Measurements from ENCODE around the gene KLRF1.

The KLRF1 gene

DNA sequence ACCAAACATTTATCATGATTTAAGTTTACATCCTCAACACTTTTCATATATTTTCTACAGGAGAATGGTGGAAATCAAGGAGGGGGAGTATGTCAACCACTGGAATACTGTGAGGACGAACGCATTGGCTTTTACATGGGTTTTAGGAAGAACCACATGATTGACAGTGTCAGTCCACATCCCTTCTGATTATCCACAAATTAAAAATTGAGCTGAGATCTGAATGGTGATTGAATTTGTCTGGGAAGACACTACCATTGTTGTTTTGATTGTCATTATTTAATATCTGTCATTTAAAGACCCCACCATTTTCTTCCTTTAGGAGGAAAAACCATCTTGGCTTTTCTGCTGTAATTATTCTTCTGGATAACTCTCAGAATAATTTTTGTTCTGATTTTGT, 31.3 kb upstream of the KLRF1 start:
- DNase-seq = no peak
- peak overlapping the region in 1 of 7 experiments; percentile 37 for H3K4me3 ChIP-seq (ENCODE audit: control insufficient read depth in 1 of 7, extremely low read depth in 1 of 7, insufficient read depth in 4 of 7, low read depth in 2 of 7, low read length in 6 of 7)
- ChIA-PET CTCF (interaction anchor here (5.3 to 10.7 kb wide), 2 partner anchors 18 to 42 kb away, joined by 37 to 437 read pairs; partner anchors contain the start of gene CD69), POLR2A (interaction anchor here (0.6 to 2.3 kb wide), 2 partner anchors 35 to 39 kb away, joined by 3 to 16 read pairs; partner anchors contain the start of gene CD69)
- peak overlapping the region in 1 of 2 experiments; percentile 65 for H3K27ac ChIP-seq (ENCODE audit: insufficient read depth in 1 of 2, low read depth in 1 of 2, low read length in 2 of 2, poor library complexity in 1 of 2, severe bottlenecking in 2 of 2)
- no peaks in the 10 kb centered on the region for H3K36me3 ChIP-seq (ENCODE audit: control insufficient read depth in 4 of 4, insufficient read depth in 4 of 4, low read length in 3 of 4)
- peaks cover 32 to 71% (median 52%) of the 10 kb centered on the region in 4 experiments for H3K4me1 ChIP-seq (ENCODE audit: control extremely low read depth in 1 of 4, control insufficient read depth in 4 of 4, insufficient read depth in 4 of 4, low read length in 3 of 4)
- WGBS (ENCODE audit: insufficient coverage) = no CpG with 5 or more reads among the region's 2 CpGs
- no peaks in the 10 kb centered on the region for H3K27me3 ChIP-seq (replicated peaks in 2 of 5; ENCODE audit: control insufficient read depth in 4 of 5, insufficient read depth in 5 of 5, low read length in 4 of 5)
- H3K9me3 ChIP-seq (ENCODE audit: control extremely low read depth in 1 of 5, control insufficient read depth in 4 of 5, insufficient read depth in 2 of 5, low read depth in 1 of 5, low read length in 4 of 5) = no peaks in the 10 kb centered on the region

- Histone ChIP-seq H3K36me3 (ENCODE audit: control insufficient read depth in 4 of 4, insufficient read depth in 4 of 4, low read length in 3 of 4) (no peaks in the 10 kb centered on the region), H3K9me3 (ENCODE audit: control extremely low read depth in 1 of 5, control insufficient read depth in 4 of 5, insufficient read depth in 2 of 5, low read depth in 1 of 5, low read length in 4 of 5) (no peaks in the 10 kb centered on the region), H3K4me1 (ENCODE audit: control extremely low read depth in 1 of 4, control insufficient read depth in 4 of 4, insufficient read depth in 4 of 4, low read length in 3 of 4) (peaks cover 32 to 67% (median 52%) of the 10 kb centered on the region in 4 experiments), H3K27me3 (replicated peaks in 2 of 5; ENCODE audit: control insufficient read depth in 4 of 5, insufficient read depth in 5 of 5, low read length in 4 of 5) (no peaks in the 10 kb centered on the region), H3K27ac (ENCODE audit: insufficient read depth in 1 of 2, low read depth in 1 of 2, low read length in 2 of 2, poor library complexity in 1 of 2, severe bottlenecking in 2 of 2) (peak overlapping the region in 1 of 2 experiments; percentile 65), H3K4me3 (ENCODE audit: control insufficient read depth in 1 of 7, extremely low read depth in 1 of 7, insufficient read depth in 4 of 7, low read depth in 2 of 7, low read length in 6 of 7) (peak overlapping the region in 2 of 7 experiments; percentile 6 to 37)
- POLR2A ChIA-PET = interaction anchor here (2.4 to 3.3 kb wide), 2 partner anchors 35 to 38 kb away, joined by 21 to 22 read pairs; partner anchors contain the start of gene CD69
- CTCF ChIA-PET = interaction anchor here (1.2 to 10.7 kb wide), 3 partner anchors 18 to 125 kb away, joined by 3 to 437 read pairs (median 37); partner anchors contain the start of gene CD69
- WGBS (ENCODE audit: insufficient coverage) = no CpG with 5 or more reads among the region's 5 CpGs
- DNase-seq = no peak
Observed at GRCh38 chr12:9796346-9796745, 30.9 kb upstream of the KLRF1 start.

- WGBS (ENCODE audit: insufficient coverage) = no CpG with 5 or more reads among the region's 7 CpGs
Observed at GRCh38 chr12:9796971-9797370, 30.3 kb upstream of the KLRF1 start.

DNA sequence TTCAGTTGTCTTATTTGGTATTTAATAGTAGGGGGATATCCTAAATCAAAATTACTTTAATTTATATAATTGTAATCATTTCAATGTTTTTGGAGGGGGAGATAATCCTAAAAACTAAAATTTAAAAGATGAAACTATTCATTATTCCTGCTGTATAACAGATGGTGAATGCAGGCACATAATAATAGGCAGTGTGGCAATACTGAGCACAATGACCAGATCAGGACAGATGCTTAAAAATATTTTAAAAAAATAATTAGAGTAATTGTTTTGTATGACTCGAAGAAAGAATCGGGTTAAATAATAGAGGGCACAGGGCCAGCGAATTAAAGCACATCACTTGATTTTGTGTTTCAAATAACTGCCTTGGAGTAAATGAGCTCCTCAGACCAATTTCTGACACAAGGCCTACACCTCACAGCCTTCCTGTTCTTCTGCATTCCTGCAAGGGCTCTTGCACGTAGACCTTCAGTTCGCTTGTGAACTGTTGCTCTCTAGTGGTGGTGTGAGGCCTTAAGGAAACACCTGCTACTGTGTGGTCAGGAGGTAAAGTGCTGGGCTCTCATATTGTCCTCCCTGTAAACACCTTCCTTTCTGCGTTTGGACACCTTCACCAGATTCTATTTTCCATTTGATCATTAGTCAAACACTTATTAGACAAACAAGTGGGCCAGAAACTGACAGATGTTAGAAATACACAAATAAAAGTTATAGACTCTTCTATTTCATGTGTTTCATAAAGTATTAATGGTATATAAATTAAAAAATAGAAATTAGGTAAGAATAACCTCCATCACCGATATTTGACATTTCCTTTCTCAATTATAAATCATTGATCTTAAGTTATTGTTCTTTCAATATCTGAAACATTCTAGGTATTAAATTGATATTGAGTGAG, 29.3 kb upstream of the KLRF1 start:
- peak overlapping the region in 1 of 2 experiments; percentile 27 for H3K27ac ChIP-seq (ENCODE audit: insufficient read depth in 1 of 2, low read depth in 1 of 2, low read length in 2 of 2, poor library complexity in 1 of 2, severe bottlenecking in 2 of 2)

More at GRCh38 chr12:9796971-9797370, 30.3 kb upstream of the KLRF1 start:
- peak in 1 of 3 donors; percentile 16 for DNase-seq
- CTCF ChIA-PET = interaction anchor here (0.7 to 10.7 kb wide), 11 partner anchors 16 to 164 kb away, joined by 3 to 437 read pairs (median 4); partner anchors contain the start of gene CD69
- H3K4me1 ChIP-seq (ENCODE audit: control extremely low read depth in 1 of 4, control insufficient read depth in 4 of 4, insufficient read depth in 4 of 4, low read length in 3 of 4) = peaks cover 32 to 66% (median 52%) of the 10 kb centered on the region in 4 experiments
- no peaks in the 10 kb centered on the region for H3K36me3 ChIP-seq (ENCODE audit: control insufficient read depth in 4 of 4, insufficient read depth in 4 of 4, low read length in 3 of 4)
- H3K27me3 ChIP-seq (replicated peaks in 2 of 5; ENCODE audit: control insufficient read depth in 4 of 5, insufficient read depth in 5 of 5, low read length in 4 of 5) = no peaks in the 10 kb centered on the region
- no peaks in the 10 kb centered on the region for H3K9me3 ChIP-seq (ENCODE audit: control extremely low read depth in 1 of 5, control insufficient read depth in 4 of 5, insufficient read depth in 2 of 5, low read depth in 1 of 5, low read length in 4 of 5)
- POLR2A ChIA-PET = interaction anchor here (1.1 to 3.8 kb wide), 4 partner anchors 35 to 46 kb away, joined by 4 to 22 read pairs (median 22); partner anchors contain the start of gene CD69
- peak overlapping the region in 4 of 7 experiments; percentile 6 to 60 (median 24) for H3K4me3 ChIP-seq (ENCODE audit: control insufficient read depth in 1 of 7, extremely low read depth in 1 of 7, insufficient read depth in 4 of 7, low read depth in 2 of 7, low read length in 6 of 7)
- H3K27ac ChIP-seq (ENCODE audit: insufficient read depth in 1 of 2, low read depth in 1 of 2, low read length in 2 of 2, poor library complexity in 1 of 2, severe bottlenecking in 2 of 2) = peak overlapping the region in 1 of 2 experiments; percentile 65

GRCh38 chr12:9799961-9800360, 27.3 kb upstream of the KLRF1 start:
- Histone ChIP-seq H3K9me3 (ENCODE audit: control extremely low read depth in 1 of 5, control insufficient read depth in 4 of 5, insufficient read depth in 2 of 5, low read depth in 1 of 5, low read length in 4 of 5) (no peaks in the 10 kb centered on the region), H3K4me1 (ENCODE audit: control extremely low read depth in 1 of 4, control insufficient read depth in 4 of 4, insufficient read depth in 4 of 4, low read length in 3 of 4) (peaks cover 21 to 40% (median 30%) of the 10 kb centered on the region in 4 experiments), H3K36me3 (ENCODE audit: control insufficient read depth in 4 of 4, insufficient read depth in 4 of 4, low read length in 3 of 4) (no peaks in the 10 kb centered on the region), H3K27ac (ENCODE audit: insufficient read depth in 1 of 2, low read depth in 1 of 2, low read length in 2 of 2, poor library complexity in 1 of 2, severe bottlenecking in 2 of 2) (no peak overlapping the region), H3K27me3 (replicated peaks in 2 of 5; ENCODE audit: control insufficient read depth in 4 of 5, insufficient read depth in 5 of 5, low read length in 4 of 5) (no peaks in the 10 kb centered on the region), H3K4me3 (ENCODE audit: control insufficient read depth in 1 of 7, extremely low read depth in 1 of 7, insufficient read depth in 4 of 7, low read depth in 2 of 7, low read length in 6 of 7) (no peak overlapping the region)
- ChIA-PET CTCF (interaction anchor here (0.6 to 10.7 kb wide), 7 partner anchors 9 to 127 kb away, joined by 4 to 437 read pairs (median 15); partner anchors contain the start of gene CD69), POLR2A (interaction anchor here (3.3 to 3.8 kb wide), 2 partner anchors 41 to 49 kb away, joined by 22 read pairs; no protein-coding TSS in a partner anchor)
- DNase-seq = no peak
- WGBS (ENCODE audit: insufficient coverage) = 100% methylated on average over 1 of the region's 1 CpG

More for the DNA sequence above, 29.3 kb upstream of the KLRF1 start:
- H3K36me3 ChIP-seq (ENCODE audit: control insufficient read depth in 4 of 4, insufficient read depth in 4 of 4, low read length in 3 of 4) = no peaks in the 10 kb centered on the region
- H3K9me3 ChIP-seq (ENCODE audit: control extremely low read depth in 1 of 5, control insufficient read depth in 4 of 5, insufficient read depth in 2 of 5, low read depth in 1 of 5, low read length in 4 of 5) = no peaks in the 10 kb centered on the region
- WGBS (ENCODE audit: insufficient coverage) = 57% methylated on average over 3 of the region's 7 CpGs
- no peak overlapping the region for H3K4me3 ChIP-seq (ENCODE audit: control insufficient read depth in 1 of 7, extremely low read depth in 1 of 7, insufficient read depth in 4 of 7, low read depth in 2 of 7, low read length in 6 of 7)
- POLR2A ChIA-PET = interaction anchor here (1.1 to 3.8 kb wide), 4 partner anchors 36 to 47 kb away, joined by 4 to 22 read pairs (median 22); partner anchors contain the start of gene CD69
- CTCF ChIA-PET = interaction anchor here (0.6 to 10.7 kb wide), 22 partner anchors 8 to 372 kb away, joined by 3 to 437 read pairs (median 4); partner anchors contain the start of genes CD69 and CLEC12B
- no peaks in the 10 kb centered on the region for H3K27me3 ChIP-seq (replicated peaks in 2 of 5; ENCODE audit: control insufficient read depth in 4 of 5, insufficient read depth in 5 of 5, low read length in 4 of 5)
- H3K4me1 ChIP-seq (ENCODE audit: control extremely low read depth in 1 of 4, control insufficient read depth in 4 of 4, insufficient read depth in 4 of 4, low read length in 3 of 4) = peaks cover 29 to 59% (median 47%) of the 10 kb centered on the region in 4 experiments
- peak; percentile 91 to 96 (median 93) for DNase-seq

DNA sequence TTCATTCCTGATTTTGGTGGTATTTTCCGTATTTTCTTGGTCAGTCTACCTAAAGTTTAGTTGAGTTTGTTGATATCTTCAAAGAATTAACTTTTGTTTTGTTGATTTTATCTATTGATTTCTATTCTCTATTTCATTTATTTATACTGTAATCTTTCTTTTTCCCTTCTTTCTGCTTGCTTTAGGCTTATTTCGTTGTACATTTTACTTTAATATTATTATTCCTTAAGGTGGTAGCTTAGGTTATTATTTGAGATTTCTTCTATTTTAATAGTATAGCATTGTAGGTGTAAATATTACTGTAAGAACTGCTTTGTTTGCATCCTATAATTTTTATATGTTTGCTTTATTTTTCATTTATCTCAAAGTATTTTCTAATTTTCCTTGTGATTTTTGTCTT, 21.4 kb upstream of the KLRF1 start:
- ChIA-PET POLR2A (no interaction called here), CTCF (interaction anchor here (1.5 to 2.2 kb wide), 3 partner anchors 8 to 55 kb away, joined by 4 to 7 read pairs (median 5); no protein-coding TSS in a partner anchor)
- no peaks in the 10 kb centered on the region for H3K27me3 ChIP-seq (replicated peaks in 2 of 5; ENCODE audit: control insufficient read depth in 4 of 5, insufficient read depth in 5 of 5, low read length in 4 of 5)
- DNase-seq = no peak
- H3K27ac ChIP-seq (ENCODE audit: insufficient read depth in 1 of 2, low read depth in 1 of 2, low read length in 2 of 2, poor library complexity in 1 of 2, severe bottlenecking in 2 of 2) = no peak overlapping the region
- peaks cover 0 to 11% (median 4%) of the 10 kb centered on the region in 4 experiments for H3K4me1 ChIP-seq (ENCODE audit: control extremely low read depth in 1 of 4, control insufficient read depth in 4 of 4, insufficient read depth in 4 of 4, low read length in 3 of 4)
- H3K4me3 ChIP-seq (ENCODE audit: control insufficient read depth in 1 of 7, extremely low read depth in 1 of 7, insufficient read depth in 4 of 7, low read depth in 2 of 7, low read length in 6 of 7) = no peak overlapping the region
- no peaks in the 10 kb centered on the region for H3K36me3 ChIP-seq (ENCODE audit: control insufficient read depth in 4 of 4, insufficient read depth in 4 of 4, low read length in 3 of 4)
- H3K9me3 ChIP-seq (ENCODE audit: control extremely low read depth in 1 of 5, control insufficient read depth in 4 of 5, insufficient read depth in 2 of 5, low read depth in 1 of 5, low read length in 4 of 5) = no peaks in the 10 kb centered on the region
- WGBS (ENCODE audit: insufficient coverage) = no CpG with 5 or more reads among the region's 2 CpGs
